Measurements from ENCODE around the gene GPN3.

Gene GPN3

DNA sequence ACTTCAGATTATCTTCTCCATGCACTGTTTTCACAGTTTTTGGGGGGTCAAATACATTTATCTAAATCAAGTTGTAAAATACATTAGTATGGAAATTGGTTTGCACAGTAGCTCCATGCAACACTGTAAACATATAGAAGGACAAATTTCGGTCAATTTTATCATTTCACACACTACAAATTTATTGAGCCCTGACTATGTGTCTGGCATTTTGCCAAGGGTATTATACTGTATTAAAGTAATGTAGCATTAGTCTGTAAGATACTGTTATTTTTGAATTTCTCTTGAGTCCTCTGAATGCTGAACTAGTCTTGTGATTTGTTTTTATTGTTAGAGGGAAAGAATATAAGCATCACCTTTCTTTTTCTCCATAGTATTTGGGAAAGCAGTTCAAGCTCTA, 35.4 kb upstream of the GPN3 start:
- DNase-seq (ENCODE audit: low read depth, low spot score) = no peak
- TF ChIP-seq, protein P1, sequence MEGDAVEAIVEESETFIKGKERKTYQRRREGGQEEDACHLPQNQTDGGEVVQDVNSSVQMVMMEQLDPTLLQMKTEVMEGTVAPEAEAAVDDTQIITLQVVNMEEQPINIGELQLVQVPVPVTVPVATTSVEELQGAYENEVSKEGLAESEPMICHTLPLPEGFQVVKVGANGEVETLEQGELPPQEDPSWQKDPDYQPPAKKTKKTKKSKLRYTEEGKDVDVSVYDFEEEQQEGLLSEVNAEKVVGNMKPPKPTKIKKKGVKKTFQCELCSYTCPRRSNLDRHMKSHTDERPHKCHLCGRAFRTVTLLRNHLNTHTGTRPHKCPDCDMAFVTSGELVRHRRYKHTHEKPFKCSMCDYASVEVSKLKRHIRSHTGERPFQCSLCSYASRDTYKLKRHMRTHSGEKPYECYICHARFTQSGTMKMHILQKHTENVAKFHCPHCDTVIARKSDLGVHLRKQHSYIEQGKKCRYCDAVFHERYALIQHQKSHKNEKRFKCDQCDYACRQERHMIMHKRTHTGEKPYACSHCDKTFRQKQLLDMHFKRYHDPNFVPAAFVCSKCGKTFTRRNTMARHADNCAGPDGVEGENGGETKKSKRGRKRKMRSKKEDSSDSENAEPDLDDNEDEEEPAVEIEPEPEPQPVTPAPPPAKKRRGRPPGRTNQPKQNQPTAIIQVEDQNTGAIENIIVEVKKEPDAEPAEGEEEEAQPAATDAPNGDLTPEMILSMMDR (IDR thresholded peaks at IDR 0.05; ENCODE audit: low read depth, low read length) = no peak
- in situ Hi-C loops (cut with HindIII; ENCODE audit: low sequenced_read_pairs) = no loop called here
- H3K4me3 ChIP-seq (ENCODE audit: low read depth, low read length) = no peak overlapping the region

DNA sequence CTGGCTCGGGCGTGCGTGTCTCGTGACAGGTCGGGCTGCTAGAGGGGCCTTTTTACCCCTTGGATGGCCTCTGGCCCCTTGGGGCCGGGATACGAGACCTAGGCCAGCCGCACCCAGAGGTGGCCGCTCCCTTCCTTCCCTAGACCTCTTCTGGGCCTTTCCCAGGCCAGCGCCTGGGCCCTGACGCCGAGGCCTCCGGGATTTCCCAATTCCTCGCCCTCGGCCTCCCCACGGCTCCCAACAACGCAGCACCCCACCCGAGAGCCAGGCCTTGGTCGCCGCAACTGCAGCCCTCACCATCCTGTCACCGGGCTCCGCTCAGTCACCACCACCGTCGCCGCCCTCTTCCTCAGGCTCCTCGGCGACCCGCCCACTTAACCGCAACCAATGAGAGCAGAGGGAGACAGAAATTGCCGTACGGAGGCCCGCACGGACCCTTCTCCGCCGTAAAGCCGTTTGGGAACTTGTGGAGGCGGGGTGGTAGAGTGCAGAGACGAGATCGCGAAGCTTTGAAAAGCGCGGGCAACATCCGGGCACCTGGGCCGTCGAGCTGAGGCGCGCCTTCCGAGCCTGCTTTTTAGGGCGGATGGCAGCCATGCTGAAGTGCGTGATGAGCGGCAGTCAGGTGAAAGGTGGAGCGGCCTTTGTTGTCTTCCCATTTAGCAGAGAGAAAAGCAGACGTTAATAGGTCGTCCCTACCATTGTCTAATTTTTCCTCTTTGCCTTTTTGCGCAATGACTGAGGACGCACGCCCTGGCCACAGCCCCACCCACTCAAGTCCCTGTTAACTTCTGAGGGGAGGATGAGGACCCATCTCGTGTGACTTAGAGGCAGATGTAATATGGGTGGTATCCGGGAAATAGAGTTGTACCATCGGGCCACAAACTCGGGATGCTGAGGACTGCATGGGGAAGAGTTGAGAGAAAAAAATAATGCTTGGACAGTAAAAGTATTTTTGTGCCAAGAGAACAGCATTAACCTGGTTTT, 34.0 kb upstream of the GPN3 start, which contains the start of the genes RAD9B and VPS29:
TSS of gene RAD9B (plus strand) at position 580 of the 987 bp plus-strand sequence. CDS start at position 587, 7 bp downstream.
TSS of gene VPS29 (minus strand) at position 360 of the 987 bp plus-strand sequence. CDS start at position 300, 60 bp downstream.
- TF ChIP-seq, protein P1 (IDR thresholded peaks at IDR 0.05; ENCODE audit: low read depth, low read length) = no peak
- H3K4me3 ChIP-seq (ENCODE audit: low read depth, low read length) = peak within 1 kb of the TSS; percentile 91
- DNase-seq (ENCODE audit: low read depth, low spot score) = peak; percentile 98
- in situ Hi-C loops (cut with HindIII; ENCODE audit: low sequenced_read_pairs) = no loop called here

DNA sequence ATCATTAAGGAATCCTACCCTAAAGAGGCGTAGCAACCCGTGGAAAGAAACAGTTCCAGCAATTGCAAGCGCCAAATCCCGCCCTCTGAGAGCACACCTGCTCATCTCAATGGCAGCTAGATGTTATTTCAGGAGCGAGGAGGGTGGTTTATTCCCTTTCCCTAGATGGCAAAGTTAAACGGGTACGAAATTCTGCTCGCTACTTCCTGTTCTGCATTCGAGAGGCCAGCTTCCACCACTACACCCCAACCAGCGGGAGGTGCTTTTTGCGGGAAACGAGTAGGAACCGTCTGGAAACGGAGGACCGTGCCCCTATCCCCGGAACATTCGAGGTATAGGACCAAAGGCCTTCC, 33.3 kb upstream of the GPN3 start:
- TF ChIP-seq, protein P1 (IDR thresholded peaks at IDR 0.05; ENCODE audit: low read depth, low read length) = no peak
- DNase-seq (ENCODE audit: low read depth, low spot score) = peak; percentile 40
- in situ Hi-C loops (cut with HindIII; ENCODE audit: low sequenced_read_pairs) = no loop called here
- peak overlapping the region; percentile 91 for H3K4me3 ChIP-seq (ENCODE audit: low read depth, low read length)

DNA sequence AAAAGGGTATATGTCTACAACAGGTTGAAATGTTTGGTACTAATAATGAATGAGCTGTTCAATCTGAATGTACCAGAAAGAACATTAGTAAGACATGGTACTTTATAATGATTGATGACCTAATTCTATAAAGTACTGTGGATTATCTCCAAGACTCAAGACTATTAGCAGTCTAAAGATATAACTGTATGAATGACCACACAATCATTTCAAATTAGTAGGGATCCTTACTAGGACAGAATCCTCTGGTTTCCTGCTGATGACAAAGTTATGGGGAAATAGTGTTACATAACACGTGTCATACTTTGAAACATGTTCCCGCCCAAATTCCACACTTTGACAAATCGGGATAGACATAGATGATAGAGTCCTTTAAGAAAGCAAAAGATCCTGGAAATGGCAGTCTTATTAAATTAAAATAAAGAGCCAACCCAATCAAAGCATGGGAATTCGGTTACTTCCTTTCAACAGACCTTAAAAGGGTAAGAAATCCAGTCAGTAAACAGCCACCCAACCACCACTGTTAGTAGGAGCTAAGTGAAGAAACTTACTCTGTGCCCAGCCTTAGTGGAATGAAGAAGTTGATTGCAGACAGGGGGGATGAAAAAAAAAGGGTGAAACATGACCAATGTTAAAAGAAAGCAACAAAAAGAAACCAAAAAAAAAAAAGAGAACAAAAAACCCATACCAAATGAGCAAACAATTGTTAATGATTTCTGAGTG, 31.1 kb upstream of the GPN3 start:
- TF ChIP-seq, protein P1 (IDR thresholded peaks at IDR 0.05; ENCODE audit: low read depth, low read length) = no peak
- in situ Hi-C loops (cut with HindIII; ENCODE audit: low sequenced_read_pairs) = no loop called here

DNA sequence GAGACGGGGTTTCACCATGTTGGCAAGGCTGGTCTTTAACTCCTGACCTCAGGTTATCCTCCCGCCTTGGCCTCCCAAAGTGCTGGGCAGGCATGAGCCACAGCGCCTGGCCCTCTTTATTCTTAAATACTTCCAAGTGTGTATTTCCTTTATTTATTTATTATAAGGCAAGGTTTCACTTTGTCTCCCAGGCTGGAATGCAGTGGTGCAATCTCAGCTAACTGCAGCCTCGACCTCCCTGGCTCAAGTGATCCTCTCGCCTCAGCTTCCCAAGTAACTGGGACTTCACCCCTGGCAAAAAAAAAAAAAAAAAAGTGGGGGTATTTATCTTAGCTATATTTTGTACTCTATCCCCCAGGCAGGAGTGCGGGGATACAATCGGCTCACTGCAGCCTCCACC, 7.4 kb upstream of the GPN3 start:
- in situ Hi-C loops (cut with HindIII; ENCODE audit: low sequenced_read_pairs) = no loop called here
- TF ChIP-seq, protein P1 (IDR thresholded peaks at IDR 0.05; ENCODE audit: low read depth, low read length) = no peak
- DNase-seq (ENCODE audit: low read depth, low spot score) = no peak
- H3K4me3 ChIP-seq (ENCODE audit: low read depth, low read length) = no peak overlapping the region

More for the DNA sequence above, 31.1 kb upstream of the GPN3 start:
- H3K4me3 ChIP-seq (ENCODE audit: low read depth, low read length) = no peak overlapping the region
- no peak for DNase-seq (ENCODE audit: low read depth, low spot score)

DNA sequence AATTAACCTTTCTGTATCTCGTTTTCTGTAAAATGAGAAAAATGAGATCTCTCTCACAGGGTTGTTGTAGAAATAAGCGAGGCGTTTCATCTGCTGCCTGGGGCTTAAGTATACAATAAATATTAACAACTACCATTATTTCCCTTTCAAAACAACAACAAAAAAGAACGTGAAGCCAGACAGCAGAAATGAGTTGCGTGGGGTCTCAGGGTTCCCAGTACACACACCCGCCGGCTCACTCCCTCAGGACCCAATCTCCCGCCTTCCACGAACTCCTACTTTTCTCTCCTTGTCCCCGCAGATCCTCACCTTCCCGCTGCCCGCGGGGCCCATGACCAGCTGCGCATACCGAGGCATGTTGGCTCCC, 227 bp downstream of the GPN3 start:
- DNase-seq (ENCODE audit: low read depth, low spot score) = no peak
- in situ Hi-C loops (cut with HindIII; ENCODE audit: low sequenced_read_pairs) = no loop called here
- peak overlapping the region; percentile 89 for H3K4me3 ChIP-seq (ENCODE audit: low read depth, low read length)
- TF ChIP-seq, protein P1 (IDR thresholded peaks at IDR 0.05; ENCODE audit: low read depth, low read length) = no peak

Data from astrocyte of the spinal cord (primary cell).